HG03520 (cell line): ENCODE data around the gene CNTD1.

Experiments used
- ATAC-seq: cut with Tn5 transposase; IDR thresholded peaks from one replicate; pipeline ENCODE4 v1.9.1; 2021; ENCODE audit warnings: mild to moderate bottlenecking, moderate library complexity; ENCODE audit not compliant: unreplicated experiment

Gene CNTD1

GRCh38 chr17:42779304-42779935, 19.2 kb upstream of the CNTD1 start:
- ATAC-seq = no peak

DNA sequence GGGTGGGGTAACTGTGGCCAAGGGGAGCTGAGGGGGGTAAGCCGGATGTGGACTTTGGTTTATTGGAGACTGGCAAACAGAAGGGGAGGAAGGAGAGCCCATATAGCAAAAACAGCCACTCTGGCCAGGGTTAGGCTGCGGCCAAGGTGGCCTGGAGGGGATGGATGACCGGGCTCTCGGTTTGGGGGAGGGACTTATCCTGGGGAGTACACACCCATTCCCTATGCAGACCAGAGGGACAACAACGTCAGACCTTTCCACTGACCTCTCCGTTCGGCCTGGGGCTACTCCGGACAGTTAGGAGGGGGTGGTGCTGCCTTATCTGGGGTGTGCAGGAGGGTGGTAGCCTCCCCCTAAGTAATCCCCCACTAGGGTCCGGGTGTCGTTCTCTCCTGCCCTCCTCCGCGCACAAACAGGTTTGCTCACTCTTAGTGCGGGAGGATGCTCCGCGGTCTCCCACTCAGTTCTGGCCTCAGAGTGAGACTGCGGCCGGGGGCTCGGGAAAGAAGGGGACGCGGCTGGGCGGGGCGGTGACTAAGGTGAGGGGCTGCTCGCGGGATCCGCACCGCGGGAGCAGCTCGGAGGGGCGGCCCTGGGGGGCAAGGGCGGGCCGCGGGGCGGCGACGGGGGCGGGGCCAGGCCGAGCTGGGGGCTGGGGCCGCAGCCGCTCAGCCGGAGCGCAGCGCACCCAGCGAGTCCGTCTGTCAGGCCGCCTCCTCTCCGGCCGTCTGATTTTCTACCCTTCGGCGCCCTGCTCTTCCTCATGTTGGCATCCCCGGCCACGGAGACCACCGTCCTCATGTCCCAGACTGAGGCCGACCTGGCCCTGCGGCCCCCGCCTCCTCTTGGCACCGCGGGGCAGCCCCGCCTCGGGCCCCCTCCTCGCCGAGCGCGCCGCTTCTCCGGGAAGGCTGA, 18.5 kb upstream of the CNTD1 start, which contains the start of gene WNK4:
WNK4 (plus strand) TSS at position 675 of the 915 bp plus-strand sequence; CDS start at position 764, 89 bp downstream.
- no peak for ATAC-seq

GRCh38 chr17:42780851-42781638, 17.6 kb upstream of the CNTD1 start:
- ATAC-seq = no peak

DNA sequence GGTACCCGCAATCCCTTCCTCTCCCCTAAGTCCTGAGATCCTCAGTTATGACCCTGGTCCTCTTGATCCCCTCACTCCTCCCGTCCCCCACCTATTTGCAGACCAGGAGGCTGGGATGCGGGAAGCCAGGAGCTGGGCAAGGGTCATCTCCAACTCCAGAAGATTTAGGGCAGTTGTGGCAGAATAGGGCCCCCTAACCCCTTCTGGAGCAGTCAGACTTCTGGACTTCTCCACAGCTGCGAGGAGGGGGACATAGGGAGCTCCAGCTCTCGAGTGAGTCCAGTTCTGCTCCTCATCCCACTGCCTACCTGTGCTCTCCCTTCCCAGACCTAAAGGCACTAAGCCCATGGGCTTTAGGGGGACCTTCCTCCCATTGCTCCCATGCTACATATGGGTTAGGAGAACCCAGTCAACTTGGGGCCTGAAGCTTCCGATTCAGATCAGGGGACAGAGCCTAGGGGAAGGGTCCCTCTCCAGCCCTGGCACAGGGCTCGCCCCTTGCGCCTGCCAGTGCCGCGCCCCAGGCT, 17.0 kb upstream of the CNTD1 start:
- ATAC-seq = no peak

GRCh38 chr17:42782166-42783061, 16.2 kb upstream of the CNTD1 start:
- ATAC-seq = no peak

DNA sequence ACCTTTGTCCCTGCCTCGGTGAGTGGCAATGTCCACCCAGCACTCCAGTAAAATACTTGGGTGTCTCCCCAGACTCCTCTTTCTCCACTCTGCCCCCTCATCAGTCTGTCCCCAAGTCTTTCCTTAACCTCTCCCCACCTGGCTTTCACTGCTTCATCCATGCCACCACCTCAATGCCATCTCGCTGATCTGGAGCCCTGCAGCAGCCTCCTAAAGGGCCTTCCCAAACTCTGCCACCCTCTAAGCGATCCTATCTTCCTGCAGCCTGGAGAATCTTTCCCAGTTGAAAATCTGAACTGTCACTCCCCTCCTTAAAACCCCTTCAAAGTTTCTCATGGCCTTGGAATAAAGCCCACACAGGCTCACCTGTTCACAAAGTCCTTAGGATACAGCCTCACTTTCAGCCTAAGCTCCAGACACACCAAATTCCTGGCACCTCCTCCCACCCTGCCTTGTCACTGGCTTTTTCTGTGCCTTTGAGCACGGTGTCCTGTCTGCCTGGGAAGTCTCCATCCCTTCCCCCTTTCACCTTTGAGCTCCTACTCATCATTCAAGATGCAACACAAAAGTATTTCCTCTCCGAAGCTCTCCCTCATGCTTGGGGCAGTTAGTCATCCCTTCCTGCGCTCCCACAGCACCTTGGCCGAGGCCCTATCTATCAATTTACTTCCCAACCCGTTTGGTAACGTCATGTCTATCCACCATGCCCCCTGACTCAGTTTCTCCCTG, 15.4 kb upstream of the CNTD1 start:
- no peak for ATAC-seq

DNA sequence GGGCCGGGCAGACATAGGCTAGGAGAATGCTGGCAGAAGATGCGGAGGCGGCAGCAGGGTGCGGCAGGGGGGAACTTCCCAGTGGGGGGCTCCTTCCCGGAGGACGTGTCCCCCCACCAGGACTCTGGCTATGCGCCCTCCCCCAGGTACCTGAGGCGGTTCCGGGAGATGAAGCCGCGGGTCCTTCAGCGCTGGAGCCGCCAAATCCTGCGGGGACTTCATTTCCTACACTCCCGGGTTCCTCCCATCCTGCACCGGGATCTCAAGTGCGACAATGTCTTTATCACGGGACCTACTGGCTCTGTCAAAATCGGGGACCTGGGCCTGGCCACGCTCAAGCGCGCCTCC, 14.9 kb upstream of the CNTD1 start:
- ATAC-seq = no peak

DNA sequence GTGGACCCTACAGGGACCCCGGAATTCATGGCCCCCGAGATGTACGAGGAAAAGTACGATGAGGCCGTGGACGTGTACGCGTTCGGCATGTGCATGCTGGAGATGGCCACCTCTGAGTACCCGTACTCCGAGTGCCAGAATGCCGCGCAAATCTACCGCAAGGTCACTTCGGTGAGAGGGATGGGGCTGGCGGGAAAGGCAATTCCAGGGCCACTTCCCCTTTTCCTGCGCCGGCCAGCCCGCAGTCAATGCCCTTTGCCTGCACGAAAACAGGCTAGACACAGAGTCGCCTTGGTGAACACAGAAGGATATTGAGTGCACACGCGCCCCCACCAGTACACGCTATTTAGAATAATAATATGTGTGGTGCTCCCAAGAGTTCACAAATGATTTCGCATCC, 14.3 kb upstream of the CNTD1 start:
- no peak for ATAC-seq

GRCh38 chr17:42784811-42785592, 13.7 kb upstream of the CNTD1 start:
- no peak for ATAC-seq

DNA sequence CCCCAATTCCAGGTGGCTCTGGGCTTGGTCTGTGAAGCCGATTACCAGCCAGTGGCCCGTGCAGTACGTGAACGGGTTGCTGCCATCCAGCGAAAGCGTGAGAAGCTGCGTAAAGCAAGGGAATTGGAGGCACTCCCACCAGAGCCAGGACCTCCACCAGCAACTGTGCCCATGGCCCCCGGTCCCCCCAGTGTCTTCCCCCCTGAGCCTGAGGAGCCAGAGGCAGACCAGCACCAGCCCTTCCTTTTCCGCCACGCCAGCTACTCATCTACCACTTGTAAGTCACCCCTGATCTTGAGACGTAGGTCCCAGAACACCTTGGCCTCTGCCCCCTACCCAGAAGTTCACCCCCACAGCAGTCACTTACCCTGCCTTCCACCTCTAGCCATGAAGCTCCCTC, 11.4 kb upstream of the CNTD1 start:
- ATAC-seq = no peak

GRCh38 chr17:42791948-42792347, 6.7 kb upstream of the CNTD1 start:
- ATAC-seq = no peak

DNA sequence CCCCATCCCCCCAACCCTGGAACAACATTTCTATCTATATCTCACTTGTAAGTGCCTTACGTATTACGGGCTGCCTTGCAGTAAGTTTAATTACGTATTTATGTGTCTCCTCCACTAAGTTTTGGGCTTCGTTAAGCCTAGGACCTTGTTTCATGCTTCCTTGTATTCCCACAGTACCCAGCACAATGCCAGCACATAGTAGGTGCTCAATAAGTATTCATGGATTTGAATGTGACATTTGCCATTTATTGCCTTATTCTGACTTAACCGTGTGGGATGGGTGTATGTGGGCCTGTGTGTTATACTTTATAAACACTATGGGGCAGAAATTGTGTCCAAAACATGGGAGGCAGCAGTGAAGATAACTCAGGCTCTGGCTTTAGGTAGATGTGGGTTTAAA, 6.1 kb upstream of the CNTD1 start:
- ATAC-seq = no peak

DNA sequence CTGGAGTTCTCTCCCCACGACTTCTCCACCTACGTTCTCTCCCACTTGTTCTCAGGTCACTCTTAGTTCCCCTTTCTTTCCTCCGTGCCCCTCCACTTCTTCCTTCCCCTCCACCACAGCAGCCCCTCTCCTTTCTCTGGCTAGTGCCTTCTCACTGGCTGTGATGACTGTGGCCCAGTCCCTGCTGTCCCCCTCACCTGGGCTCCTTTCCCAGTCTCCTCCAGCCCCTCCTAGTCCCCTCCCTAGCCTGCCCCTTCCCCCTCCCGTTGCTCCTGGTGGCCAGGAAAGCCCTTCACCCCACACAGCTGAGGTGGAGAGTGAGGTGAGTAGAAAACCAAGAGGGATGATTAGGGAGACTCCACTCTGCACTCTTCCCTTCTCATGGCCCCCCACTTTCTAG, 3.6 kb upstream of the CNTD1 start:
- no peak for ATAC-seq

DNA sequence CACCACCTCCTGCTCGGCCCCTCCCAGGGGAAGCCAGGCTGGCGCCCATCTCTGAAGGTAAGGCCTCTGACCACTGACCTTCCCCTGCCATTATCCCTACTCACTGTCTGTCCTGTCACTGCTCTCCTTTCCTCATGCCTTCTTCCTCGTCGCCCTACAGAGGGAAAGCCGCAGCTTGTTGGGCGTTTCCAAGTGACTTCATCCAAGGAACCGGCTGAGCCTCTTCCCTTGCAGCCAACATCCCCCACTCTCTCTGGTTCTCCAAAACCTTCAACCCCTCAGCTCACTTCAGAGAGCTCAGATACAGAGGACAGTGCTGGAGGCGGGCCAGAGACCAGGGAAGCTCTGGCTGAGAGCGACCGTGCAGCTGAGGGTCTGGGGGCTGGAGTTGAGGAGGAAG, 3.2 kb upstream of the CNTD1 start:
- ATAC-seq = no peak

DNA sequence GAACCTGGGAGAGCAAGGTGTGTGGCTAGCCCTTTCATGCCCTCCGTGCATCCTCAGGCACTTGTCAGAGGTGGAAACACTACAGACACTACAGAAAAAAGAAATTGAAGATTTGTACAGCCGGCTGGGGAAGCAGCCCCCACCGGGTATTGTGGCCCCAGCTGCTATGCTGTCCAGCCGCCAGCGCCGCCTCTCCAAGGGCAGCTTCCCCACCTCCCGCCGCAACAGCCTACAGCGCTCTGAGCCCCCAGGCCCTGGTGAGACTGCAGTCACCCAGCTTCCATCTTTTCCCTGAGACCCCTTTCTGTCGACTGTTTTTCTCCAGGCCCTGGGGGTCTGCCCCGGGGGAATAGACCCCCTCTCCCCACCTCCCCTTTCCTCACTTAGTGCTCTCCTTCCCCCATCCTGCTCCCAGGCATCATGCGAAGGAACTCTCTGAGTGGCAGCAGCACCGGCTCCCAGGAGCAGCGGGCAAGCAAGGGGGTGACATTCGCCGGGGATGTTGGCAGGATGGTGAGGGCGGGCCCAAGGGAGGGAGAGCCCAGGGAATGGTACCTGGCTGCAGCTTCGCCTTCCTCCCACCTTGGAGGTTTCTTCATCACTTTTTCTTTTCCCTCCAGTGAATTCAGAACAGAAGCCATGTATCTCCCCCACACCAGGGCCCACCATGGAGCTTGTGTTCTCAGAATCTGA, 2.4 kb upstream of the CNTD1 start:
- ATAC-seq = no peak

DNA sequence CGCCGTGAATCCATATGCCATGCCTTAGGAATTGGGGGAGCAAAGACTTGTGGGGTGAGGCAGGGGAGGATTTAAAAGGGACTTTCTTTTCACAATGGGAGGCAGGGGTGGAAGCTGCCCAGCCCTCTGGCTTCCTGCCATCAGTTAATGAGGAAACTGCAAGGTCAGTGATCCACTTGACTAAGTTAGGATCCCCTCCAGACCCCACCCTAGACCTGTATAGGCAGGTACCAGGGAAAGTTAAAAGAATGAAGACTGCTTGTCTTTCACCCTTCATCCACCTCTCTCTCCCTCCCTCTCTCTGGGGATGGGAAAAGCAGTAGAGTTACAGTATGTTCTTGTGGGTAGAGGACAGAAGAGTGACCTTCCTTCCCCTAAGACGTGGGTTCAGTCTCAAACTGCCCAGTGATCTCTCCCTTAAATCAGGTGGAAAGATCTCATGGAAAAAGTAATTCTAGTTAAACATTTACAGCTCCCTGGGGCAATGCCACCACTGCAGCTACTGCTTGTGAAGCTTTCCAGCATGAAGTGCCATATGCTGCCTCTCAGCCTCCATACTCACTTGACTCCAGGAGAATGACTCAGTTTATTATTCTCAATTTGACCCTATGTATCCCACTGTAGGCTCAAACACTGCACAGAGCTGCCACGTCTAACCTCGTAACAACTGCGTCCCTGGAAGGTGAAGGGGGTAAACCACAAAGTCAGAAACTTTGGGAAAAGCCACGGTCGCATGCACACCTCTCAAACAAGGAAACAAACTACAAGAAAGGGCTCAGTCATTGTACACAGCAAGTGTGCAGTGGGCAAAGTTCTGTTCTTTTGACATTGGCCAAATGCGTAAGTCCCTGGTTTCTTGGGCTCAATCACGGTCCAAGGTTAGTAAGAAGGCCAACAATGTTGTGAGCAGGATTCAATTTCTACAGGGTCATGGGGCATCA, 1.3 kb upstream of the CNTD1 start:
- no peak for ATAC-seq

DNA sequence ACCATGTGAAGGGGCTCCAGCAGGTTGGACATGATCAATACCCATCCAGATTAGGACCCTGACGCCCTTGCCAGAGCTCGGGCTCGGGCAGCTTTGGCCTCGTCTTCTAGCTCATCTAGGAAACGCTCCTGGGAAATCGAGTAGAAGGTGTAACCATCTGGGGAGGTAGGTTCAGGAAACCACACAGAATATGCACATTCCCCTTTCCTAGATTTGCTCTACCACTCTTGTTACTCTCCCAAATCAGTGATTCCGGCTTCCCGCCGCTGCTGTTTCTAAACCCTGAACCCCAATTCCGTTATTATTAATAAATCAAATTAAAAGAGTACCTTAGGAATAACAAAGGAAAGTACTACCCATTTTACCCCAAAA, 664 bp upstream of the CNTD1 start:
- ATAC-seq = no peak
